HepG2 (cell line): ENCODE measurements around the gene ACTN1. TPM values are rescaled to one million over a fixed set of nuclear protein-coding genes. Genes with fewer than 3 reads are reported as not detected.

Experiments used
- AHR ChIP-seq: IDR thresholded peaks from 2 replicates; pipeline ENCODE4 v1.6.1; 2018; ENCODE audit warnings: missing genetic modification reagents, missing compliant biosample characterization
- IRF2 ChIP-seq: IDR thresholded peaks from 2 replicates; pipeline ENCODE4 v1.6.1; 2018; ENCODE audit warnings: missing genetic modification reagents, missing compliant biosample characterization
- KDM5B ChIP-seq: sonication (generic); formaldehyde crosslinking; IDR thresholded peaks from 2 replicates; pipeline ENCODE4 v1.4.0; 2020; ENCODE audit warnings: missing genetic modification reagents, mild to moderate bottlenecking, borderline replicate concordance
- KLF16 ChIP-seq, 2 experiments: sonication (generic) in 1 of 2; formaldehyde crosslinking in 1 of 2; IDR thresholded peaks; 2 replicates each; pipeline versions ENCODE4 v1.6.1 to v1.8.0; 2016 to 2023; ENCODE audit warnings: missing genetic modification reagents in 2 of 2, missing compliant biosample characterization in 1 of 2
- MAZ ChIP-seq, 2 experiments: sonication (generic) in 1 of 2; formaldehyde crosslinking in 1 of 2; IDR thresholded peaks; 2 replicates each; pipeline versions ENCODE4 v1.5.0 to v1.6.1; 2012 to 2020; ENCODE audit warnings: low read depth in 2 of 2, mild to moderate bottlenecking in 2 of 2, borderline replicate concordance in 1 of 2, improper control_type of control experiment in 1 of 2, low read length in 1 of 2, missing genetic modification reagents in 1 of 2, moderate library complexity in 1 of 2
- PTBP1 ChIP-seq: fragments of 200-400 bp; formaldehyde crosslinking; IDR thresholded peaks from 2 replicates; pipeline ENCODE4 v1.6.1; 2018; ENCODE audit warnings: low read length, low read depth; ENCODE audit not compliant: poor library complexity, severe bottlenecking
- REXO4 ChIP-seq: sonication (generic); formaldehyde crosslinking; IDR thresholded peaks from 2 replicates; pipeline ENCODE4 v1.8.0; 2022; ENCODE audit warnings: missing genetic modification reagents, mild to moderate bottlenecking, borderline replicate concordance
- SOX13 ChIP-seq, 3 experiments: fragments of 450-650 bp in 1 of 3; sonication (generic) in 1 of 3; formaldehyde crosslinking in 1 of 3; IDR thresholded peaks in 2 of 3; conservative IDR thresholded peaks in 1 of 3; 2 replicates each; pipeline versions ENCODE4 v1.5.0 to v1.6.1; 2016 to 2020; ENCODE audit warnings: antibody characterized with exemption in 1 of 3, mild to moderate bottlenecking in 1 of 3, missing compliant biosample characterization in 1 of 3, missing genetic modification reagents in 1 of 3, moderate library complexity in 1 of 3
- TAF1 ChIP-seq: sonication (generic); formaldehyde crosslinking; IDR thresholded peaks from 2 replicates; pipeline ENCODE4 v1.4.0; 2020; ENCODE audit warnings: missing genetic modification reagents
- TGIF2 ChIP-seq: IDR thresholded peaks from 2 replicates; pipeline ENCODE4 v1.6.1; 2016; ENCODE audit warnings: control low read depth, missing compliant biosample characterization
- XBP1 ChIP-seq: sonication (generic); formaldehyde crosslinking; IDR thresholded peaks from 2 replicates; pipeline ENCODE4 v1.5.0; 2020; ENCODE audit warnings: missing genetic modification reagents
- ZNF740 ChIP-seq: sonication (generic); formaldehyde crosslinking; IDR thresholded peaks from 2 replicates; pipeline ENCODE4 v1.4.0; 2020; ENCODE audit warnings: missing genetic modification reagents
- ZNF883 ChIP-seq: sonication (generic); formaldehyde crosslinking; IDR thresholded peaks from 2 replicates; pipeline ENCODE4 v1.5.1; 2020; ENCODE audit warnings: mild to moderate bottlenecking, missing genetic modification reagents; ENCODE audit errors: not compliant biosample characterization
- polyA plus RNA-seq, 8 experiments: library from polyadenylated mRNA; depleted of rRNA in 3 of 8; stranded (reverse) in 7 of 8; unstranded in 1 of 8; fragments of >200 nt; fragmentation: Illumina TruSeq in 4 of 8; extraction: Trizol in 4 of 8; gene quantifications; 2 replicates each; pipeline versions ENCODE4 v1.2.1 to v1.2.3, GENCODE V29; 2011 to 2016; ENCODE audit warnings: low read depth in 4 of 8, missing spikeins in 1 of 8, mixed read lengths in 1 of 8; ENCODE audit not compliant: insufficient read depth in 1 of 8
- total RNA-seq, 5 experiments: library from RNA; depleted of rRNA; stranded (reverse); fragments of >200 nt; fragmentation: Illumina TruSeq; extraction: Trizol; gene quantifications; 2 replicates each; pipeline ENCODE4 v1.2.3, GENCODE V29; 2016; ENCODE audit warnings: low read depth in 1 of 5
- TF ChIP-seq, protein P1 (sequence below), 2 experiments: sonication (generic) in 1 of 2; formaldehyde crosslinking in 1 of 2; IDR thresholded peaks; 2 replicates each; pipeline versions ENCODE4 v1.4.0 to v1.6.1; 2016 to 2020; ENCODE audit warnings: borderline replicate concordance in 1 of 2, low read depth in 1 of 2, mild to moderate bottlenecking in 1 of 2, missing genetic modification reagents in 1 of 2
- TF ChIP-seq, protein P2 (sequence below): sonication (generic); formaldehyde crosslinking; IDR thresholded peaks from 2 replicates; pipeline ENCODE4 v1.5.1; 2020; ENCODE audit warnings: mild to moderate bottlenecking, missing genetic modification reagents, moderate library complexity
- TF ChIP-seq, protein P3 (sequence below): sonication (generic); formaldehyde crosslinking; IDR thresholded peaks from 2 replicates; pipeline ENCODE4 v1.8.0; 2022; ENCODE audit warnings: mild to moderate bottlenecking, missing genetic modification reagents, borderline replicate concordance

ACTN1 gene
- total and polyA plus RNA-seq, 2 of the 13 experiments (the other 11 are each of a cell fraction or from before 2014, with no cell fraction given), result 58.6 to 162 TPM

- TF ChIP-seq, protein P1, sequence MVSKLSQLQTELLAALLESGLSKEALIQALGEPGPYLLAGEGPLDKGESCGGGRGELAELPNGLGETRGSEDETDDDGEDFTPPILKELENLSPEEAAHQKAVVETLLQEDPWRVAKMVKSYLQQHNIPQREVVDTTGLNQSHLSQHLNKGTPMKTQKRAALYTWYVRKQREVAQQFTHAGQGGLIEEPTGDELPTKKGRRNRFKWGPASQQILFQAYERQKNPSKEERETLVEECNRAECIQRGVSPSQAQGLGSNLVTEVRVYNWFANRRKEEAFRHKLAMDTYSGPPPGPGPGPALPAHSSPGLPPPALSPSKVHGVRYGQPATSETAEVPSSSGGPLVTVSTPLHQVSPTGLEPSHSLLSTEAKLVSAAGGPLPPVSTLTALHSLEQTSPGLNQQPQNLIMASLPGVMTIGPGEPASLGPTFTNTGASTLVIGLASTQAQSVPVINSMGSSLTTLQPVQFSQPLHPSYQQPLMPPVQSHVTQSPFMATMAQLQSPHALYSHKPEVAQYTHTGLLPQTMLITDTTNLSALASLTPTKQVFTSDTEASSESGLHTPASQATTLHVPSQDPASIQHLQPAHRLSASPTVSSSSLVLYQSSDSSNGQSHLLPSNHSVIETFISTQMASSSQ (IDR thresholded peaks at IDR 0.05; ENCODE audit: low read depth), result no peak
- TF ChIP-seq, protein P1 (CRISPR knock-in tag; IDR thresholded peaks at IDR 0.05; ENCODE audit: borderline replicate concordance), result 0 out of 2 replicates have a peak, but pooled peaks have one; percentile 32
- TF ChIP-seq ZNF883 (CRISPR knock-in tag) (no peak), REXO4 (CRISPR knock-in tag) (0 out of 2 replicates have a peak, but pooled peaks have one; percentile 37), KDM5B (CRISPR knock-in tag) (peak; percentile 69), PTBP1 (no peak), TAF1 (CRISPR knock-in tag) (peak; percentile 70), MAZ (IDR thresholded peaks at IDR 0.05; ENCODE audit: borderline replicate concordance, low read depth, low read length) (peak; percentile 97), MAZ (CRISPR knock-in tag; IDR thresholded peaks at IDR 0.05; ENCODE audit: low read depth) (peak; percentile 77), XBP1 (CRISPR knock-in tag) (no peak), ZNF740 (CRISPR knock-in tag) (peak; percentile 17; the same call in 1 of the 2 replicates), SOX13 (IDR thresholded peaks at IDR 0.05) (no peak), SOX13 (CRISPR knock-in tag; conservative IDR thresholded peaks at IDR 0.05 in 1 of 2, IDR thresholded peaks at IDR 0.05 in 1 of 2) (peak in 1 of 2 experiments; percentile 40; a peak in 2 of 4 replicates), KLF16 (CRISPR knock-in tag; IDR thresholded peaks at IDR 0.05) (peak in 1 of 2 experiments; percentile 30; a peak in 1 of 4 replicates), IRF2 (peak; percentile 14; the same call in 1 of the 2 replicates), AHR (CRISPR knock-in tag) (no peak), TGIF2 (no peak)
- TF ChIP-seq, protein P2, sequence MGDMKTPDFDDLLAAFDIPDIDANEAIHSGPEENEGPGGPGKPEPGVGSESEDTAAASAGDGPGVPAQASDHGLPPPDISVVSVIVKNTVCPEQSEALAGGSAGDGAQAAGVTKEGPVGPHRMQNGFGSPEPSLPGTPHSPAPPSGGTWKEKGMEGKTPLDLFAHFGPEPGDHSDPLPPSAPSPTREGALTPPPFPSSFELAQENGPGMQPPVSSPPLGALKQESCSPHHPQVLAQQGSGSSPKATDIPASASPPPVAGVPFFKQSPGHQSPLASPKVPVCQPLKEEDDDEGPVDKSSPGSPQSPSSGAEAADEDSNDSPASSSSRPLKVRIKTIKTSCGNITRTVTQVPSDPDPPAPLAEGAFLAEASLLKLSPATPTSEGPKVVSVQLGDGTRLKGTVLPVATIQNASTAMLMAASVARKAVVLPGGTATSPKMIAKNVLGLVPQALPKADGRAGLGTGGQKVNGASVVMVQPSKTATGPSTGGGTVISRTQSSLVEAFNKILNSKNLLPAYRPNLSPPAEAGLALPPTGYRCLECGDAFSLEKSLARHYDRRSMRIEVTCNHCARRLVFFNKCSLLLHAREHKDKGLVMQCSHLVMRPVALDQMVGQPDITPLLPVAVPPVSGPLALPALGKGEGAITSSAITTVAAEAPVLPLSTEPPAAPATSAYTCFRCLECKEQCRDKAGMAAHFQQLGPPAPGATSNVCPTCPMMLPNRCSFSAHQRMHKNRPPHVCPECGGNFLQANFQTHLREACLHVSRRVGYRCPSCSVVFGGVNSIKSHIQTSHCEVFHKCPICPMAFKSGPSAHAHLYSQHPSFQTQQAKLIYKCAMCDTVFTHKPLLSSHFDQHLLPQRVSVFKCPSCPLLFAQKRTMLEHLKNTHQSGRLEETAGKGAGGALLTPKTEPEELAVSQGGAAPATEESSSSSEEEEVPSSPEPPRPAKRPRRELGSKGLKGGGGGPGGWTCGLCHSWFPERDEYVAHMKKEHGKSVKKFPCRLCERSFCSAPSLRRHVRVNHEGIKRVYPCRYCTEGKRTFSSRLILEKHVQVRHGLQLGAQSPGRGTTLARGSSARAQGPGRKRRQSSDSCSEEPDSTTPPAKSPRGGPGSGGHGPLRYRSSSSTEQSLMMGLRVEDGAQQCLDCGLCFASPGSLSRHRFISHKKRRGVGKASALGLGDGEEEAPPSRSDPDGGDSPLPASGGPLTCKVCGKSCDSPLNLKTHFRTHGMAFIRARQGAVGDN (CRISPR knock-in tag), result peak; percentile 84
- TF ChIP-seq, protein P3, sequence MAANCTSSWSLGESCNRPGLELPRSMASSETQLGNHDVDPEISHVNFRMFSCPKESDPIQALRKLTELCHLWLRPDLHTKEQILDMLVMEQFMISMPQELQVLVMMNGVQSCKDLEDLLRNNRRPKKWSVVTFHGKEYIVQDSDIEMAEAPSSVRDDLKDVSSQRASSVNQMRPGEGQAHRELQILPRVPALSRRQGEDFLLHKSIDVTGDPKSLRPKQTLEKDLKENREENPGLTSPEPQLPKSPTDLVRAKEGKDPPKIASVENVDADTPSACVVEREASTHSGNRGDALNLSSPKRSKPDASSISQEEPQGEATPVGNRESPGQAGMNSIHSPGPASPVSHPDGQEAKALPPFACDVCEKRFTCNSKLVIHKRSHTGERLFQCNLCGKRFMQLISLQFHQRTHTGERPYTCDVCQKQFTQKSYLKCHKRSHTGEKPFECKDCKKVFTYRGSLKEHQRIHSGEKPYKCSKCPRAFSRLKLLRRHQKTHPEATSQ (CRISPR knock-in tag), result no peak
Observed at GRCh38 chr14:68979021-68979721, at the start of gene ACTN1 (continued).
